DOHH2 (cell line): ENCODE results near the gene TSC22D4.

Experiments used
- H3F3A ChIP-seq: fragments of 200-600 bp; sonication (generic), shearing (Covaris generic); 2 replicates; pipeline ENCODE4 v1.6.0; 2016; ENCODE audit warnings: antibody characterized with exemption, mild to moderate bottlenecking; ENCODE audit not compliant: control insufficient read depth, insufficient read depth
- H3K27ac ChIP-seq: fragments of 200-600 bp; sonication (generic); 2 replicates; pipeline ENCODE4 v1.5.1; 2014; ENCODE audit warnings: low read depth, mild to moderate bottlenecking, low read length, moderate library complexity
- H3K27me3 ChIP-seq: fragments of 200-600 bp; sonication (generic); 2 replicates; pipeline ENCODE4 v1.6.1; 2014; ENCODE audit warnings: mild to moderate bottlenecking, low read length, mixed read lengths; ENCODE audit not compliant: control insufficient read depth
- H3K36me3 ChIP-seq: fragments of 200-600 bp; sonication (generic); 2 replicates; pipeline ENCODE4 v1.6.1; 2014; ENCODE audit warnings: mild to moderate bottlenecking, low read length, moderate library complexity, mixed read lengths; ENCODE audit not compliant: control insufficient read depth
- H3K4me1 ChIP-seq: fragments of 200-600 bp; sonication (generic); 2 replicates; pipeline ENCODE4 v1.6.1; 2014; ENCODE audit warnings: mild to moderate bottlenecking, low read length, mixed read lengths; ENCODE audit not compliant: control insufficient read depth
- H3K4me2 ChIP-seq: fragments of 200-600 bp; sonication (generic); 2 replicates; pipeline ENCODE4 v1.6.0; 2014; ENCODE audit warnings: mild to moderate bottlenecking, low read length, moderate library complexity
- H3K4me3 ChIP-seq: fragments of 200-600 bp; sonication (generic); 2 replicates; pipeline ENCODE4 v1.5.1; 2014; ENCODE audit warnings: mild to moderate bottlenecking, low read length, mixed read lengths
- H3K79me2 ChIP-seq: fragments of 200-600 bp; sonication (generic); 2 replicates; pipeline ENCODE4 v1.6.1; 2014; ENCODE audit warnings: mild to moderate bottlenecking, low read length, mixed read lengths; ENCODE audit not compliant: control insufficient read depth
- H3K9me2 ChIP-seq: fragments of 200-600 bp; sonication (generic); replicated peaks from 2 replicates; pipeline ENCODE4 v1.6.1; 2014; ENCODE audit warnings: mild to moderate bottlenecking, low read length, mixed read lengths; ENCODE audit not compliant: control insufficient read depth
- H3K9me3 ChIP-seq: fragments of 200-600 bp; sonication (generic); 2 replicates; pipeline ENCODE4 v1.6.1; 2014; ENCODE audit warnings: antibody characterized with exemption, low read length, mixed read lengths; ENCODE audit not compliant: control insufficient read depth, insufficient read depth
- H4K20me1 ChIP-seq: fragments of 200-600 bp; sonication (generic); 2 replicates; pipeline ENCODE4 v1.6.0; 2014; ENCODE audit warnings: low read depth, mild to moderate bottlenecking, antibody characterized with exemption, low read length, moderate library complexity; ENCODE audit not compliant: control insufficient read depth, insufficient read depth
- CTCF ChIP-seq: fragments of 200-600 bp; sonication (generic); IDR thresholded peaks from one replicate; pipeline ENCODE4 v1.5.1; 2014; ENCODE audit warnings: antibody characterized with exemption, mild to moderate bottlenecking, low read depth, low read length; ENCODE audit not compliant: poor library complexity, severe bottlenecking
- EZH2phosphoT487 ChIP-seq: fragments of 200-600 bp; sonication (generic); IDR thresholded peaks from 2 replicates; pipeline ENCODE4 v1.6.1; 2017; ENCODE audit warnings: borderline replicate concordance, mild to moderate bottlenecking, antibody characterized with exemption, low read length, moderate library complexity, mixed read lengths

TSC22D4 gene

GRCh38 chr7:100475549-100475948, 3.5 kb downstream of the TSC22D4 start:
- Histone ChIP-seq H3K27ac (peak overlapping the region; percentile 17; the same call in 1 of the 2 replicates), H3K4me2 (peak overlapping the region; percentile 95), H3K4me3 (peak overlapping the region; percentile 96), H3K79me2 (peaks cover 54% of the 10 kb centered on the region), H3K4me1 (peaks cover 58% of the 10 kb centered on the region), H3K27me3 (no peaks in the 10 kb centered on the region), H3K9me3 (no peaks in the 10 kb centered on the region), H4K20me1 (peaks cover 29% of the 10 kb centered on the region), H3K9me2 (no peaks in the 10 kb centered on the region), H3F3A (peaks cover 3% of the 10 kb centered on the region; the same call in 1 of the 2 replicates), H3K36me3 (peaks cover 71% of the 10 kb centered on the region)
- TF ChIP-seq CTCF (no peak), EZH2phosphoT487 (no peak)

DNA sequence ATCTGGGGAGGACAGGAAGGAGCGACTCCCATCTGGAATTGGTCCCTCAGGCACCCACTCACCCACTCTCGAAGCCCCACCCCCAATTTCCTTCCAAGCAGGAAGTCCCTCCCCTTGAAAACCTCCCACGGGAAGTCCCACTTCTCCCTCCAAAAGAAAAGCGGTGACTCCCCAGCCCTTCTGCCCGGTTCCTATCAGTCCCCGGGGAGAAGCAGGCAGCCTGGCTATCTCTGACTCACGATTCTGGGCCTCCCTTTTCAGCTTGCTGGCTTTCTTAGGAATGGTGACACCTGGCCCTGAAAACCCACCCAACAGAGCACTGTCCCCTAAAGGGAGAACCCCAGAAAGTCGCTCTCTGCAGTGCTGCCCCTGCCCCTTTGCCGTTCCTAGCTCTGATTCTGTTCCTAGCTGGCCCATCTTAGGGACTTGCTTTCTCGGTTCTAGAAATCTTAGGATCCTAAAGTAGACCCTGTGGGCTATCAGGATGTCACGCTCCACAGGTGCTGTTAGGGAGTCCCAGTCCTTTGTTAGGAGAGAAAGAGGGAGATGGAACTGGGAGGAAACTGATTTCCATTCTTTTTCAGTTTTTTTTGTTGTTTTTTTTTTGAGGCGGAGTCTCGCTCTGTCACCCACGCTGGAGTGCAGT, 6.0 kb downstream of the TSC22D4 start:
- Histone ChIP-seq H3K27me3 (no peaks in the 10 kb centered on the region), H3K79me2 (peaks cover 41% of the 10 kb centered on the region), H3K4me3 (peak overlapping the region; percentile 2; the same call in 1 of the 2 replicates), H3K4me1 (peaks cover 53% of the 10 kb centered on the region), H3K27ac (peak overlapping the region; percentile 35), H3K36me3 (peaks cover 82% of the 10 kb centered on the region), H3K4me2 (peak overlapping the region; percentile 36), H4K20me1 (peaks cover 29% of the 10 kb centered on the region), H3K9me3 (no peaks in the 10 kb centered on the region), H3K9me2 (no peaks in the 10 kb centered on the region), H3F3A (peaks cover 8% of the 10 kb centered on the region)
- no peak for TF ChIP-seq EZH2phosphoT487
- TF ChIP-seq CTCF, result no peak

DNA sequence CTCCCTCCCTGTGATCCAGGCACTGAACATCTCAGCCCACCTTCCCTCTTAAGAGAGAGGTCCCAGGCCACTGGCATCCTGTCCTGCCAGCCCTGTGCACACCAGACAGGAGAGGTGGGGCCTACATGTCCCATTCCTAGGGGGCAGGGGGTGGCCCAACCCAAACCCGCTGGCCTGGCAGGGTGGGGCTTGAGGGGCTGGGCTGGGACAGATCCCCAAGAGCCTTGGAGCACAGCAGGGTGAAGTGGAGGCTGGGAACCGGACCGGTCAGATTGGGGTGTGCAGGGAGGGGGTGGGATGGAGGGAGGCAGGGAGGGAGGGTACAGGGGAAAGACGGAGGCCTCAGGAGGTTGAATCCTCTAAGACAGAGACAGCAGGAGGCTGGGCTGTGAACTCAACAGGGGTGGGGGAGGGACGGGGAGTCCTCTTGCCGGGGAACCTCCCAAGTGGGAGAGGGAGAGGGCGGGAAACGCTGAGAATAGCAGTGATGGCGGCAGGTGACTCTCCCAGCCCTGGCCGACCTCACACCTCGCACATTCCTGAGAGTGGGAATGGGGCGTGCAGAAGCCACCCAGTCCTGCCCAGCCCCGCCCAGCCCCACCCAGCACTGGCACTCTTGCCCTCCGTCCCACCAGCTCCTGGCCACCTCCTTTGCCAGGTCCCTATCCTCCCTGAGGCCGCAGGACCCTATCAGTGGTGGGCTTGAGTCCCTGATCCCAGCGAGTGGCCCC, 6.7 kb downstream of the TSC22D4 start:
- Histone ChIP-seq H4K20me1 (peaks cover 29% of the 10 kb centered on the region), H3K4me1 (peaks cover 51% of the 10 kb centered on the region), H3K9me2 (no peaks in the 10 kb centered on the region), H3K27ac (no peak overlapping the region; the same call in 1 of the 2 replicates), H3K79me2 (peaks cover 34% of the 10 kb centered on the region), H3K4me2 (no peak overlapping the region), H3F3A (peaks cover 8% of the 10 kb centered on the region), H3K9me3 (no peaks in the 10 kb centered on the region), H3K36me3 (peaks cover 82% of the 10 kb centered on the region), H3K4me3 (no peak overlapping the region), H3K27me3 (no peaks in the 10 kb centered on the region)
- TF ChIP-seq CTCF, result no peak
- TF ChIP-seq EZH2phosphoT487, result no peak
